ENCODE measurements around the gene ARL6IP5. TPM values are rescaled to one million over a fixed set of nuclear protein-coding genes. Genes with fewer than 3 reads are reported as not detected.

Gene ARL6IP5
- total RNA-seq, 2 experiments from 2014 or later, result 58.0 to 65.2 TPM

- H3K4me3 Mint-ChIP-seq, result peak overlapping the region; percentile 32
- peak overlapping the region; percentile 78 for H3K27ac Mint-ChIP-seq
- no peaks in the 10 kb centered on the region for H3K9me3 Mint-ChIP-seq
- no peak overlapping the region for H3K4me3 ChIP-seq (ENCODE audit: low read length)
- H3K4me1 Mint-ChIP-seq (ENCODE audit: low read depth), result peaks cover 51% of the 10 kb centered on the region
- H3K27me3 Mint-ChIP-seq, result no peaks in the 10 kb centered on the region
- POLR2A ChIA-PET, result interaction anchor here (0.7 to 3.4 kb wide), 9 partner anchors 11 to 241 kb away, joined by 3 to 27 read pairs (median 4); partner anchors contain the start of genes ARL6IP5, TMF1 and UBA3
- no peaks in the 10 kb centered on the region for H3K9me3 ChIP-seq (ENCODE audit: control insufficient read depth in 1 of 2, insufficient read depth in 1 of 2, low read length in 2 of 2)
- H3K36me3 Mint-ChIP-seq (ENCODE audit: low read depth), result peaks cover 66% of the 10 kb centered on the region
- peaks cover 22% of the 10 kb centered on the region for H3K4me1 ChIP-seq (ENCODE audit: insufficient read depth, low read length)
- CTCF ChIA-PET, result interaction anchor here (0.7 to 2.2 kb wide), 5 partner anchors 10 to 50 kb away, joined by 3 to 4 read pairs (median 4); partner anchors contain the start of gene TMF1
- DNase-seq (peak in 1 of 14 experiments; percentile 46), ATAC-seq (ENCODE audit: poor library complexity) (no peak)
- peak overlapping the region in 1 of 2 donors; percentile 59 for H3K27ac ChIP-seq (ENCODE audit: low read depth in 1 of 2, low read length in 2 of 2)
- H3K27me3 ChIP-seq (ENCODE audit: control insufficient read depth in 1 of 2, insufficient read depth in 2 of 2, low read length in 2 of 2), result no peaks in the 10 kb centered on the region
- TF ChIP-seq, protein P1, sequence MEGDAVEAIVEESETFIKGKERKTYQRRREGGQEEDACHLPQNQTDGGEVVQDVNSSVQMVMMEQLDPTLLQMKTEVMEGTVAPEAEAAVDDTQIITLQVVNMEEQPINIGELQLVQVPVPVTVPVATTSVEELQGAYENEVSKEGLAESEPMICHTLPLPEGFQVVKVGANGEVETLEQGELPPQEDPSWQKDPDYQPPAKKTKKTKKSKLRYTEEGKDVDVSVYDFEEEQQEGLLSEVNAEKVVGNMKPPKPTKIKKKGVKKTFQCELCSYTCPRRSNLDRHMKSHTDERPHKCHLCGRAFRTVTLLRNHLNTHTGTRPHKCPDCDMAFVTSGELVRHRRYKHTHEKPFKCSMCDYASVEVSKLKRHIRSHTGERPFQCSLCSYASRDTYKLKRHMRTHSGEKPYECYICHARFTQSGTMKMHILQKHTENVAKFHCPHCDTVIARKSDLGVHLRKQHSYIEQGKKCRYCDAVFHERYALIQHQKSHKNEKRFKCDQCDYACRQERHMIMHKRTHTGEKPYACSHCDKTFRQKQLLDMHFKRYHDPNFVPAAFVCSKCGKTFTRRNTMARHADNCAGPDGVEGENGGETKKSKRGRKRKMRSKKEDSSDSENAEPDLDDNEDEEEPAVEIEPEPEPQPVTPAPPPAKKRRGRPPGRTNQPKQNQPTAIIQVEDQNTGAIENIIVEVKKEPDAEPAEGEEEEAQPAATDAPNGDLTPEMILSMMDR (IDR thresholded peaks at IDR 0.05), result no peak
- H3K36me3 ChIP-seq (ENCODE audit: insufficient read depth, low read length), result peaks cover 42% of the 10 kb centered on the region
- intact Hi-C loops (cut with DNase I, micrococcal nuclease), result no loop called here
Observed at GRCh38 chr3:69063636-69064035, 21.1 kb upstream of the ARL6IP5 start.

DNA sequence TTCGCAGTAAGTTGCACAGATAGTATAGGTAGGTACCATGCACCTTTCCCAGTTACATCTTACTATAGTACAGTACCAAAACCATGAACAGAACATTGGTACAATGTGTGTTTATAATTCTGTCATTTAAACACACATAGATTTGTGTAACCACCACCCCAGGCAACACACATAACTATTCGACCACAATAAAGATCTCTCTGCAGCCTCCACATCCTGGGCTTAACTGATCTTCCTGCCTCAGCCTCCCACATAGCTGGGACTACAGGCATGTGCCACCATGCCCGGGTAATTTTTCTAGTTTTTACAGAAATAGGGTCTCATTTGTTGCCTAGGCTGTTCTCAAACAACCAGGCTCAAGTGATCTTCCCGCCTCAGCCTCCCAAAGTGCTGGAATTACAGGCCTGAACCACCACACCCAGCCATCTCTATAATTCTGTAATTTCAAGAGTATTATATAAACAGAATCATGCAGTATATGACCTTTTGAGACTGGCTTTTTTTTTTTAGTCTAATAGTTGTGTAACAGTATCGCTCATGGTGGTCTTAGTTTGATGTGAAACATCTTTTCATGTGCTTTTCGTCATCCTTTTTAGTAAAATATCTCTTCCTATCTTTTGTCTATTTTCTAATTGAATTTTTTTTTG is 19.3 kb upstream of the ARL6IP5 start:
- ChIA-PET POLR2A (interaction anchor here (1.2 to 3.4 kb wide), 6 partner anchors 10 to 27 kb away, joined by 3 to 27 read pairs (median 6); partner anchors contain the start of genes ARL6IP5, TMF1 and UBA3), CTCF (interaction anchor here (0.7 to 1.3 kb wide), 3 partner anchors 13 to 55 kb away, joined by 3 to 6 read pairs (median 4); partner anchors contain the start of gene TMF1)
- peak overlapping the region; percentile 30 to 49 for H3K27ac ChIP-seq (ENCODE audit: low read depth in 1 of 2, low read length in 2 of 2)
- TF ChIP-seq, protein P1 (IDR thresholded peaks at IDR 0.05), result no peak
- ATAC-seq (ENCODE audit: poor library complexity), result peak; percentile 69
- Mint-ChIP-seq H3K27ac (peak overlapping the region; percentile 78), H3K4me1 (ENCODE audit: low read depth) (peaks cover 37% of the 10 kb centered on the region), H3K27me3 (no peaks in the 10 kb centered on the region), H3K9me3 (no peaks in the 10 kb centered on the region), H3K36me3 (ENCODE audit: low read depth) (peaks cover 57% of the 10 kb centered on the region), H3K4me3 (peak overlapping the region; percentile 65)
- peaks cover 32% of the 10 kb centered on the region for H3K36me3 ChIP-seq (ENCODE audit: insufficient read depth, low read length)
- peaks cover 15% of the 10 kb centered on the region for H3K4me1 ChIP-seq (ENCODE audit: insufficient read depth, low read length)
- DNase-seq, result peak in 4 of 14 experiments; percentile 35 to 72 (median 52)
- no peak overlapping the region for H3K4me3 ChIP-seq (ENCODE audit: low read length)
- H3K27me3 ChIP-seq (ENCODE audit: control insufficient read depth in 1 of 2, insufficient read depth in 2 of 2, low read length in 2 of 2), result no peaks in the 10 kb centered on the region
- no peaks in the 10 kb centered on the region for H3K9me3 ChIP-seq (ENCODE audit: control insufficient read depth in 1 of 2, insufficient read depth in 1 of 2, low read length in 2 of 2)
- intact Hi-C loops (cut with DNase I, micrococcal nuclease), result no loop called here

- Histone ChIP-seq H3K27me3 (ENCODE audit: control insufficient read depth in 1 of 2, insufficient read depth in 2 of 2, low read length in 2 of 2) (no peaks in the 10 kb centered on the region), H3K27ac (ENCODE audit: low read depth in 1 of 2, low read length in 2 of 2) (peak overlapping the region in 1 of 2 donors; percentile 49), H3K4me1 (ENCODE audit: insufficient read depth, low read length) (peaks cover 15% of the 10 kb centered on the region), H3K36me3 (ENCODE audit: insufficient read depth, low read length) (peaks cover 32% of the 10 kb centered on the region), H3K4me3 (ENCODE audit: low read length) (no peak overlapping the region), H3K9me3 (ENCODE audit: control insufficient read depth in 1 of 2, insufficient read depth in 1 of 2, low read length in 2 of 2) (no peaks in the 10 kb centered on the region)
- Mint-ChIP-seq H3K27ac (peak overlapping the region; percentile 78), H3K9me3 (no peaks in the 10 kb centered on the region), H3K27me3 (no peaks in the 10 kb centered on the region), H3K36me3 (ENCODE audit: low read depth) (peaks cover 57% of the 10 kb centered on the region), H3K4me1 (ENCODE audit: low read depth) (peaks cover 42% of the 10 kb centered on the region), H3K4me3 (no peak overlapping the region)
- CTCF ChIA-PET, result no interaction called here
- ATAC-seq (ENCODE audit: poor library complexity), result no peak
- TF ChIP-seq, protein P1 (IDR thresholded peaks at IDR 0.05), result no peak
- POLR2A ChIA-PET, result interaction anchor here (1.2 to 3.4 kb wide), 3 partner anchors 14 to 26 kb away, joined by 4 to 27 read pairs (median 17); partner anchors contain the start of genes ARL6IP5 and TMF1
- no peak for DNase-seq
- intact Hi-C loops (cut with DNase I, micrococcal nuclease), result loop anchor here in 1 of 2 experiments (1.0 kb wide), 1 partner anchor 12 kb away; no protein-coding TSS in a partner anchor
Observed at GRCh38 chr3:69066121-69066520, 18.6 kb upstream of the ARL6IP5 start.
